H1 (cell line): ENCODE results near the gene HSD11B1. TPM values are rescaled to one million over a fixed set of nuclear protein-coding genes. Genes with fewer than 3 reads are reported as not detected.

ENCODE experiments used
- CTCF ChIA-PET: fragments of 300-600 bp; sonication (Branson Sonifier 250); formaldehyde crosslinking; loops from one replicate; lab custom pipeline; 2021; ENCODE audit not compliant: partially characterized antibody; lab: Charles Lee
- POLR2A ChIA-PET: fragments of 300-600 bp; sonication (Branson Sonifier 250); formaldehyde crosslinking; loops from one replicate; lab custom pipeline; 2021; ENCODE audit warnings: inconsistent platforms; ENCODE audit not compliant: partially characterized antibody; lab: Charles Lee
- DNase-seq, 2 experiments: peaks; one replicate each; pipeline versions ENCODE4 v3.0.0 to v3.0.0-alpha.2; 2010 to 2022; ENCODE audit warnings: low spot score in 2 of 2, low read depth in 1 of 2, mixed read lengths in 1 of 2
- FAIRE-seq: peaks from 2 replicates; lab custom pipeline; 2011; peaks lifted over from hg19 to GRCh38; lab: Jason Lieb, UNC
- H2AFZ ChIP-seq: 2 replicates; pipeline ENCODE4 v1.8.1; 2012; ENCODE audit warnings: low read length, inconsistent platforms
- H2AK5ac ChIP-seq: 2 replicates; pipeline ENCODE4 v1.6.1; 2013; ENCODE audit warnings: low read depth, low read length
- H2BK120ac ChIP-seq: replicated peaks from 2 replicates; pipeline ENCODE3; 2013; ENCODE audit warnings: low read depth, low read length, inconsistent platforms
- H2BK12ac ChIP-seq: 2 replicates; pipeline ENCODE4 v1.6.1; 2013; ENCODE audit warnings: low read depth, low read length
- H2BK15ac ChIP-seq: 2 replicates; pipeline ENCODE4 v1.6.1; 2013; ENCODE audit warnings: low read length
- H2BK20ac ChIP-seq: 2 replicates; pipeline ENCODE4 v1.6.1; 2013; ENCODE audit warnings: low read length
- H2BK5ac ChIP-seq: 2 replicates; pipeline ENCODE4 v1.6.1; 2013; ENCODE audit warnings: low read depth, low read length
- H3K14ac ChIP-seq: 2 replicates; pipeline ENCODE4 v1.6.1; 2013; ENCODE audit warnings: inconsistent platforms; ENCODE audit not compliant: insufficient read length
- H3K18ac ChIP-seq: 2 replicates; pipeline ENCODE4 v1.6.1; 2013; ENCODE audit warnings: low read length; ENCODE audit errors: extremely low read depth
- H3K23ac ChIP-seq: 2 replicates; pipeline ENCODE4 v1.6.1; 2013; ENCODE audit warnings: inconsistent platforms; ENCODE audit not compliant: insufficient read length
- H3K23me2 ChIP-seq: 2 replicates; pipeline ENCODE4 v1.6.1; 2013; ENCODE audit warnings: low read depth, low read length
- H3K27ac ChIP-seq: 2 replicates; pipeline ENCODE4 v1.6.1; 2011; ENCODE audit warnings: low read depth, low read length, inconsistent platforms
- H3K27me3 ChIP-seq, 4 experiments: replicated peaks in 1 of 4; 1 replicate in 1 of 4; 2 replicates in 3 of 4; pipeline versions ENCODE4 v1.6.1 to v1.8.1; 2011 to 2013; ENCODE audit warnings: low read length in 3 of 4, mild to moderate bottlenecking in 3 of 4, inconsistent platforms in 2 of 4, mixed read lengths in 2 of 4, moderate library complexity in 1 of 4; ENCODE audit not compliant: control insufficient read depth in 3 of 4, insufficient read depth in 3 of 4; ENCODE audit errors: extremely low read depth in 1 of 4
- H3K36me3 ChIP-seq, 4 experiments: 2 replicates each; pipeline versions ENCODE4 v1.6.1 to v1.8.1; 2011 to 2013; ENCODE audit warnings: mild to moderate bottlenecking in 4 of 4, low read length in 3 of 4, moderate library complexity in 2 of 4, control low read depth in 1 of 4, inconsistent platforms in 1 of 4; ENCODE audit not compliant: insufficient read depth in 4 of 4, control insufficient read depth in 2 of 4
- H3K4ac ChIP-seq: replicated peaks from 2 replicates; pipeline ENCODE3; 2013; ENCODE audit warnings: low read length, low read depth, mixed read lengths, inconsistent platforms; ENCODE audit not compliant: insufficient read length
- H3K4me1 ChIP-seq, 4 experiments: replicated peaks in 1 of 4; 1 replicate in 1 of 4; 2 replicates in 3 of 4; pipeline versions ENCODE4 v1.6.1 to v1.8.1; 2011 to 2013; ENCODE audit warnings: low read length in 3 of 4, inconsistent platforms in 2 of 4, mixed read lengths in 1 of 4; ENCODE audit not compliant: insufficient read depth in 4 of 4, control insufficient read depth in 3 of 4
- H3K4me2 ChIP-seq, 2 experiments: 2 replicates each; pipeline versions ENCODE4 v1.6.1 to v1.8.1; 2011 to 2013; ENCODE audit warnings: low read depth in 2 of 2, low read length in 2 of 2, control low read depth in 1 of 2, inconsistent platforms in 1 of 2, mild to moderate bottlenecking in 1 of 2; ENCODE audit not compliant: insufficient read depth in 1 of 2
- H3K4me3 ChIP-seq, 4 experiments: fragments of 200-600, 300-600 bp in 1 of 4; sonication (generic), shearing (Covaris generic), sonication (Bioruptor Twin) in 1 of 4; 2 replicates each; pipeline versions ENCODE4 v1.5.1 to v1.8.1; 2011 to 2016; ENCODE audit warnings: low read length in 4 of 4, low read depth in 3 of 4, control low read depth in 2 of 4, inconsistent platforms in 2 of 4, mild to moderate bottlenecking in 2 of 4, mixed read lengths in 1 of 4, moderate library complexity in 1 of 4; ENCODE audit not compliant: insufficient read depth in 2 of 4; ENCODE audit errors: extremely low read depth in 1 of 4
- H3K56ac ChIP-seq: replicated peaks from 2 replicates; pipeline ENCODE3; 2013; ENCODE audit warnings: low read depth, mild to moderate bottlenecking, mixed read lengths, low read length, inconsistent platforms; ENCODE audit not compliant: insufficient read length
- H3K79me1 ChIP-seq: 2 replicates; pipeline ENCODE4 v1.6.1; 2013; ENCODE audit warnings: low read depth, low read length, control low read depth
- H3K79me2 ChIP-seq, 2 experiments: 2 replicates each; pipeline versions ENCODE4 v1.6.1 to v1.8.1; 2012 to 2013; ENCODE audit warnings: low read length in 2 of 2, mild to moderate bottlenecking in 2 of 2, inconsistent platforms in 1 of 2; ENCODE audit not compliant: insufficient read depth in 2 of 2, control insufficient read depth in 1 of 2
- H3K9ac ChIP-seq, 4 experiments: replicated peaks in 1 of 4; 1 replicate in 1 of 4; 2 replicates in 3 of 4; pipeline versions ENCODE4 v1.6.1 to v1.8.1; 2011 to 2013; ENCODE audit warnings: low read depth in 3 of 4, low read length in 3 of 4, control low read depth in 2 of 4, mild to moderate bottlenecking in 2 of 4, moderate library complexity in 2 of 4, inconsistent platforms in 1 of 4; ENCODE audit errors: extremely low read depth in 1 of 4
- H3K9me3 ChIP-seq, 2 experiments: 2 replicates each; pipeline versions ENCODE4 v1.6.1 to v1.8.1; 2012 to 2013; ENCODE audit warnings: mild to moderate bottlenecking in 2 of 2, moderate library complexity in 2 of 2, control low read depth in 1 of 2, inconsistent platforms in 1 of 2, low read depth in 1 of 2, low read length in 1 of 2, mixed read lengths in 1 of 2; ENCODE audit not compliant: insufficient read depth in 2 of 2
- H4K20me1 ChIP-seq, 2 experiments: replicated peaks in 1 of 2; 2 replicates each; pipeline versions ENCODE3 to v1.8.1; 2011 to 2013; ENCODE audit warnings: inconsistent platforms in 2 of 2, low read length in 2 of 2, mild to moderate bottlenecking in 1 of 2; ENCODE audit not compliant: insufficient read depth in 2 of 2, control insufficient read depth in 1 of 2
- H4K5ac ChIP-seq: 2 replicates; pipeline ENCODE4 v1.6.1; 2013; ENCODE audit warnings: low read length, low read depth, mixed read lengths, inconsistent platforms; ENCODE audit not compliant: insufficient read length
- H4K8ac ChIP-seq: 2 replicates; pipeline ENCODE4 v1.8.0; 2013; ENCODE audit warnings: mild to moderate bottlenecking, moderate library complexity, low read length, inconsistent platforms; ENCODE audit not compliant: insufficient read depth; ENCODE audit errors: extremely low read depth
- H4K91ac ChIP-seq: replicated peaks from 2 replicates; pipeline ENCODE3; 2013; ENCODE audit warnings: low read length, mixed read lengths, inconsistent platforms; ENCODE audit not compliant: insufficient read length
- ASH2L ChIP-seq: fragments of 200-600, 300-600 bp; sonication (generic); IDR thresholded peaks from one replicate; pipeline ENCODE4 v1.7.1; 2017; ENCODE audit warnings: low read length
- BCL11A ChIP-seq, 2 experiments: IDR thresholded peaks; one replicate each; pipeline ENCODE4 v1.6.1; 2011; ENCODE audit warnings: low read depth in 2 of 2, low read length in 2 of 2, mild to moderate bottlenecking in 2 of 2
- CBX8 ChIP-seq: fragments of 300-800, 300-1000 bp; sonication (generic); IDR thresholded peaks from 2 replicates; pipeline ENCODE4 v1.7.1; 2016; ENCODE audit warnings: low read depth, low read length, borderline replicate concordance
- E2F6 ChIP-seq: IDR thresholded peaks from 2 replicates; pipeline ENCODE4 v1.6.1; 2012; ENCODE audit warnings: inconsistent platforms
- GABPA ChIP-seq: IDR thresholded peaks from 2 replicates; pipeline ENCODE4 v1.6.1; 2011; ENCODE audit warnings: mild to moderate bottlenecking, low read length, moderate library complexity, borderline replicate concordance; ENCODE audit not compliant: insufficient read depth
- NRF1 ChIP-seq: IDR thresholded peaks from 2 replicates; pipeline ENCODE4 v1.6.1; 2011; ENCODE audit warnings: mild to moderate bottlenecking, low read depth, low read length, improper control_type of control experiment
- RXRA ChIP-seq: IDR thresholded peaks from 2 replicates; pipeline ENCODE4 v1.6.1; 2011; ENCODE audit warnings: low read depth, mild to moderate bottlenecking, low read length, moderate library complexity; ENCODE audit not compliant: insufficient read depth
- TBP ChIP-seq: IDR thresholded peaks from 2 replicates; pipeline ENCODE4 v1.6.1; 2011; ENCODE audit warnings: low read depth, low read length, improper control_type of control experiment
- WGBS, 2 experiments: shearing (Covaris generic) in 1 of 2; methylation state at CpG; one replicate each; pipeline versions ENCODE4 v1.1.6 to v1.1.7; 2013 to 2015; ENCODE audit warnings: low lambda C conversion rate in 2 of 2, mixed read lengths in 2 of 2, inconsistent platforms in 1 of 2, low coverage in 1 of 2, missing lambda C conversion rate in 1 of 2; ENCODE audit not compliant: insufficient replicate concordance in 2 of 2, insufficient coverage in 1 of 2, insufficient read length in 1 of 2; ENCODE audit errors: extremely low coverage in 1 of 2, missing lambda C conversion rate in 1 of 2; 5-methylcytosine and 5-hydroxymethylcytosine counted together
- polyA plus RNA-seq, 7 experiments: library from polyadenylated mRNA; depleted of rRNA in 3 of 7; stranded (reverse) in 5 of 7; unstranded in 2 of 7; fragments of >200 nt in 5 of 7; fragments of 200-250 nt in 2 of 7; gene quantifications; 1 replicate in 5 of 7; 2 replicates in 1 of 7; 4 replicates in 1 of 7; pipeline versions ENCODE4 v1.2.1 to v1.2.3, GENCODE V29; 2011 to 2013; ENCODE audit warnings: missing spikeins in 2 of 7, mixed read lengths in 2 of 7
- total RNA-seq: library from RNA; stranded (reverse); fragmentation: NEBNext Ultra II Directional; extraction: Animal tissue kit (Norgen Biotek cat#: 25700); gene quantifications from 2 replicates; pipeline ENCODE4 v1.2.1, GENCODE V29; 2021
- TF ChIP-seq, protein P1 (sequence below): IDR thresholded peaks from 2 replicates; pipeline ENCODE4 v1.6.1; 2012; ENCODE audit warnings: inconsistent platforms
- TF ChIP-seq, protein P2 (sequence below): IDR thresholded peaks from 2 replicates; pipeline ENCODE4 v1.6.1; 2011; ENCODE audit warnings: low read length, improper control_type of control experiment

HSD11B1 gene
- total and polyA plus RNA-seq, 2 of the 8 experiments (the other 6 are each of a cell fraction or from before 2014, with no cell fraction given), result not detected

DNA sequence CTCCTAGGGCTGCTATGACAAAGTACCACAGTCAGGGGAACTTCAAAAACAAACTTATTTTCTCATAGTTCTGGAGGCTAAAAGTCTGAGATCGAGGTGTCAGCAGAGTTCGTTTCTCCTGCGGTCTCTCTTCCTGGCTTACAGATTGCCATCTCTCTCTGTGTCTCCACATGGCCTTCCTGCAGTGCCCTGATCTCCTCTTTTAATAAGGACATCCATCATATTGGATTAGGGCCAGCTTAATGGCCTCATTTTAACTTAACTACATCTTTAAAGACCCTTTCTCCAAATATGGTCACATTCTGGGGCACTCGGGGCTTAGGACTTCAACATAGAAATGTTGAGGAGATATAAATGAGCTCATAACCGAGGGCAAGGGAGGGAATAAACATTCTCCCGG, 67.5 kb downstream of the HSD11B1 start:
- H2BK12ac ChIP-seq, result no peak overlapping the region
- DNase-seq, result no peak
- H4K91ac ChIP-seq, result no peak overlapping the region
- CTCF ChIA-PET, result interaction anchor here (0.7 to 1.4 kb wide), 2 partner anchors 24 to 459 kb away, joined by 3 to 4 read pairs; no protein-coding TSS in a partner anchor
- peaks cover 13% of the 10 kb centered on the region; the same call in 1 of the 2 replicates for H3K23me2 ChIP-seq
- no peaks in the 10 kb centered on the region; a peak in 1 of 8 replicates for H3K36me3 ChIP-seq
- H3K9me3 ChIP-seq, result peaks cover 5 to 8% of the 10 kb centered on the region in 2 experiments; a peak in 2 of 4 replicates
- no peak overlapping the region for H2AK5ac ChIP-seq
- H2BK15ac ChIP-seq, result no peak overlapping the region
- H3K79me2 ChIP-seq, result no peaks in the 10 kb centered on the region
- 86% methylated on average over 6 of the region's 6 CpGs; no CpG with 5 or more reads in 1 of the 2 experiments for WGBS, 2 experiments
- H3K4me3 ChIP-seq, result no peak overlapping the region
- no peak overlapping the region for H2BK5ac ChIP-seq
- H3K4ac ChIP-seq, result no peak overlapping the region
- H3K79me1 ChIP-seq, result no peaks in the 10 kb centered on the region
- peaks cover 0 to 11% of the 10 kb centered on the region in 2 experiments for H4K20me1 ChIP-seq
- H2BK20ac ChIP-seq, result no peak overlapping the region
- no peak for FAIRE-seq
- H4K5ac ChIP-seq, result no peak overlapping the region
- POLR2A ChIA-PET, result interaction anchor here (0.7 to 3.8 kb wide), 2 partner anchors 12 to 602 kb away, joined by 3 to 20 read pairs; partner anchors contain the start of gene C1orf74
- H3K14ac ChIP-seq, result no peak overlapping the region
- no peak overlapping the region; a peak in 1 of 7 replicates for H3K9ac ChIP-seq
- H3K23ac ChIP-seq, result no peak overlapping the region
- H3K27ac ChIP-seq, result no peak overlapping the region
- H2BK120ac ChIP-seq, result no peak overlapping the region
- H3K4me2 ChIP-seq, result no peak overlapping the region
- H3K27me3 ChIP-seq, result peaks cover 0 to 2% (median 0%) of the 10 kb centered on the region in 4 experiments; a peak in 1 of 7 replicates
- H3K18ac ChIP-seq, result no peak overlapping the region
- no peak overlapping the region for H2AFZ ChIP-seq
- H3K56ac ChIP-seq, result no peak overlapping the region
- no peak overlapping the region for H4K8ac ChIP-seq
- no peaks in the 10 kb centered on the region; a peak in 1 of 7 replicates for H3K4me1 ChIP-seq
- TF ChIP-seq GABPA (no peak), RXRA (no peak), BCL11A (IDR thresholded peaks at IDR 0.05; ENCODE audit: low read depth in 2 of 2, low read length in 2 of 2) (no peak), TBP (no peak), NRF1 (no peak), CBX8 (no peak), ASH2L (no peak), E2F6 (no peak)
- TF ChIP-seq, protein P1, sequence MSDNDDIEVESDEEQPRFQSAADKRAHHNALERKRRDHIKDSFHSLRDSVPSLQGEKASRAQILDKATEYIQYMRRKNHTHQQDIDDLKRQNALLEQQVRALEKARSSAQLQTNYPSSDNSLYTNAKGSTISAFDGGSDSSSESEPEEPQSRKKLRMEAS, result no peak
- TF ChIP-seq, protein P2, sequence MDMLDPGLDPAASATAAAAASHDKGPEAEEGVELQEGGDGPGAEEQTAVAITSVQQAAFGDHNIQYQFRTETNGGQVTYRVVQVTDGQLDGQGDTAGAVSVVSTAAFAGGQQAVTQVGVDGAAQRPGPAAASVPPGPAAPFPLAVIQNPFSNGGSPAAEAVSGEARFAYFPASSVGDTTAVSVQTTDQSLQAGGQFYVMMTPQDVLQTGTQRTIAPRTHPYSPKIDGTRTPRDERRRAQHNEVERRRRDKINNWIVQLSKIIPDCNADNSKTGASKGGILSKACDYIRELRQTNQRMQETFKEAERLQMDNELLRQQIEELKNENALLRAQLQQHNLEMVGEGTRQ, result no peak
